ENCODE measurements around the gene TRPC6. TPM values are rescaled to one million over a fixed set of nuclear protein-coding genes. Genes with fewer than 3 reads are reported as not detected.

Gene TRPC6
- total and polyA plus RNA-seq, 2 of the 8 experiments (the other 6 are each of a cell fraction or from before 2014, with no cell fraction given), result 0.26 to 0.39 TPM

DNA sequence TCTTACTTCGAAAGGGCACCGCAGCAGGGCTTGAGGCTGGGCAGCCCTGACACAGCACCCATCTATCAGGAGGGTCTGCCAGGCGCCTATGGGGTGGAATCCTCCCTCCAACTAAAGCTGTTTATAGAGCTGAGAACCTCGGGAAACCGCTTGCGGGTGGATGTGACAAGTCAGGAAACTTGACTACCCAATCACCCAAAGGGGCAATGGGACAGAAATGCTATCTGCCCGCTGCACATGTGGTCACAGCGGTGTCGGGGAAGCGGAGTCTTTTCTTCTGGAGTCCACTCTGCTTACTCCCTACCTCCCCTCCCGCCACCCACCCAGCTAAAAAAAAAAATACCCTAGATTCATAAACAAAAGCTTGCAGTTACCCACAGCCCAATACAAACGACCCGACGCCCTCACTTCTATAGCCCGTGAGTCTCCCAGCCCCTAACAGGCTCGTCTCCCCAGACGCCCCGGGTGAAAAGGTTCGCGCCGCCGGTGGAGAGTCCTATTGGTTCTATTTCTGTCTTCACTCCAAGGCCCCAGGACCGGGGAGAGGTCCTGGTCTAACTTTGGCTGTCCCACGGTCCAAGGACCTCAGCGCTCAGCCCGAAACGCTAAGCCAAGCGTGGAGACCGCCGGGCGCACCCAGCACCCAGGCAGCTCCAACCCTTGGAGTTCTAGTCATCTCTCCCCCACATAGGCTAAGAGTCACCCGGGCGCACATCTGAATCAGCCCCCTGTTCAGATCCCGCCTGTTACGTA is 1.4 kb downstream of the TRPC6 start:
- Histone ChIP-seq H3K27me3 (replicated peaks in 1 of 4; ENCODE audit: control insufficient read depth in 3 of 4, extremely low read depth in 1 of 4, insufficient read depth in 3 of 4, low read length in 3 of 4) (peaks cover 9 to 30% (median 24%) of the 10 kb centered on the region in 4 experiments), H3K4me1 (replicated peaks in 1 of 4; ENCODE audit: control insufficient read depth in 3 of 4, insufficient read depth in 4 of 4, low read length in 3 of 4) (0 out of 7 replicates have a peak, but pooled peaks cover 0 to 4% (median 0%) of the 10 kb centered on the region in 4 experiments), H3K4me3 (ENCODE audit: extremely low read depth in 1 of 4, insufficient read depth in 2 of 4, low read depth in 3 of 4, low read length in 4 of 4) (peak overlapping the region; percentile 50 to 75 (median 67)), H3K14ac (ENCODE audit: insufficient read length) (no peak overlapping the region), H4K8ac (ENCODE audit: extremely low read depth, insufficient read depth, low read length) (no peak overlapping the region), H3K27ac (ENCODE audit: low read depth, low read length) (no peak overlapping the region), H3K4me2 (ENCODE audit: insufficient read depth in 1 of 2, low read depth in 2 of 2, low read length in 2 of 2) (peak overlapping the region; percentile 95 to 99), H2BK12ac (ENCODE audit: low read depth, low read length) (no peak overlapping the region), H2AK5ac (ENCODE audit: low read depth, low read length) (no peak overlapping the region), H4K5ac (ENCODE audit: insufficient read length, low read depth, low read length) (no peak overlapping the region), H3K9me3 (ENCODE audit: insufficient read depth in 2 of 2, low read depth in 1 of 2, low read length in 1 of 2) (no peaks in the 10 kb centered on the region), H2BK120ac (replicated peaks; ENCODE audit: low read depth, low read length) (no peak overlapping the region), H3K56ac (replicated peaks; ENCODE audit: insufficient read length, low read depth, low read length) (no peak overlapping the region), H2BK15ac (ENCODE audit: low read length) (no peak overlapping the region), H3K18ac (ENCODE audit: extremely low read depth, low read length) (0 out of 2 replicates have a peak overlapping the region, but pooled peaks have one; percentile 62), H3K9ac (replicated peaks in 1 of 4; ENCODE audit: extremely low read depth in 1 of 4, low read depth in 3 of 4, low read length in 3 of 4) (peak overlapping the region in 1 of 4 experiments; percentile 30; a peak in 1 of 7 replicates), H2AFZ (ENCODE audit: low read length) (peak overlapping the region; percentile 96), H3K23ac (ENCODE audit: insufficient read length) (no peak overlapping the region), H3K4ac (replicated peaks; ENCODE audit: insufficient read length, low read depth, low read length) (no peak overlapping the region), H2BK5ac (ENCODE audit: low read depth, low read length) (no peak overlapping the region), H3K79me2 (ENCODE audit: control insufficient read depth in 1 of 2, insufficient read depth in 2 of 2, low read length in 2 of 2) (no peaks in the 10 kb centered on the region), H3K36me3 (ENCODE audit: control insufficient read depth in 2 of 4, insufficient read depth in 4 of 4, low read length in 3 of 4) (no peaks in the 10 kb centered on the region), H3K79me1 (ENCODE audit: low read depth, low read length) (no peaks in the 10 kb centered on the region), H2BK20ac (ENCODE audit: low read length) (no peak overlapping the region), H3K23me2 (ENCODE audit: low read depth, low read length) (peaks cover 15% of the 10 kb centered on the region), H4K20me1 (replicated peaks in 1 of 2; ENCODE audit: control insufficient read depth in 1 of 2, insufficient read depth in 2 of 2, low read length in 2 of 2) (no peaks in the 10 kb centered on the region), H4K91ac (replicated peaks; ENCODE audit: insufficient read length, low read length) (no peak overlapping the region)
- TF ChIP-seq SUZ12 (IDR thresholded peaks at IDR 0.05; ENCODE audit: low read length) (peak; percentile 79), EZH2 (IDR thresholded peaks at IDR 0.05; ENCODE audit: low read depth, low read length, severe bottlenecking) (peak; percentile 66), PHF8 (conservative IDR thresholded peaks at IDR 0.05; ENCODE audit: low read depth, low read length) (peak; percentile 9; the same call in 1 of the 2 replicates), SP1 (IDR thresholded peaks at IDR 0.05; ENCODE audit: low read depth, low read length) (no peak), RAD21 (IDR thresholded peaks at IDR 0.05 in 1 of 2, conservative IDR thresholded peaks at IDR 0.05 in 1 of 2; ENCODE audit: low read depth in 2 of 2, low read length in 2 of 2) (0 out of 4 replicates have a peak, but pooled peaks of 1 of the 2 experiments have one; percentile 2)
- ChIA-PET CTCF (ENCODE audit: partially characterized antibody) (no interaction called here), POLR2A (ENCODE audit: partially characterized antibody) (no interaction called here)
- peak in 1 of 2 experiments; percentile 54 for DNase-seq (ENCODE audit: low read depth in 1 of 2, low spot score in 2 of 2)
- WGBS, 2 experiments (ENCODE audit: extremely low coverage in 1 of 2, insufficient coverage in 1 of 2, insufficient read length in 1 of 2, insufficient replicate concordance in 2 of 2, low coverage in 1 of 2, low lambda C conversion rate in 2 of 2, missing lambda C conversion rate in 1 of 2), result 12% methylated on average over 35 of the region's 35 CpGs; no CpG with 5 or more reads in 1 of the 2 experiments
- no peak for FAIRE-seq
